WTC11 (cell line): ENCODE results near the gene GPR132. TPM values are rescaled to one million over a fixed set of nuclear protein-coding genes. Genes with fewer than 3 reads are reported as not detected.

Source experiments
- ATAC-seq: fragments of 200-7000 bp; cut with Tn5 transposase; 2 replicates; pipeline ENCODE4 v1.10.0; 2021; ENCODE audit warnings: mild to moderate bottlenecking, moderate library complexity
- CTCF ChIA-PET: fragments of 300-600 bp; sonication (Branson Sonifier 250); formaldehyde crosslinking; loops from one replicate; lab custom pipeline; 2021; ENCODE audit warnings: antibody characterized with exemption; lab: Charles Lee
- POLR2A ChIA-PET: fragments of 350-600 bp; sonication (Branson Sonifier 250); formaldehyde crosslinking; loops from one replicate; lab custom pipeline; 2021; ENCODE audit warnings: antibody characterized with exemption; lab: Charles Lee
- DNase-seq: peaks from one replicate; pipeline ENCODE4 v3.0.0; 2021; ENCODE audit warnings: low spot score
- H3K27ac Mint-ChIP-seq: 2 replicates; pipeline ENCODE4 v1.8.0; 2021; ENCODE audit warnings: mixed read lengths
- H3K27me3 Mint-ChIP-seq: 2 replicates; pipeline ENCODE4 v1.8.0; 2021; ENCODE audit warnings: low read depth, mild to moderate bottlenecking, moderate library complexity, mixed read lengths
- H3K36me3 Mint-ChIP-seq: 2 replicates; pipeline ENCODE4 v1.8.0; 2021; ENCODE audit warnings: mixed read lengths
- H3K4me1 Mint-ChIP-seq: 2 replicates; pipeline ENCODE4 v1.8.0; 2022; ENCODE audit warnings: mixed read lengths
- H3K4me3 Mint-ChIP-seq: 2 replicates; pipeline ENCODE4 v1.8.0; 2021; ENCODE audit warnings: mild to moderate bottlenecking, moderate library complexity, mixed read lengths
- H3K9me3 Mint-ChIP-seq: 2 replicates; pipeline ENCODE4 v1.8.0; 2021; ENCODE audit warnings: mixed read lengths
- CREB1 ChIP-seq: sonication (generic); formaldehyde crosslinking; IDR thresholded peaks from 2 replicates; pipeline ENCODE4 v1.8.0; 2023; ENCODE audit warnings: mild to moderate bottlenecking, missing genetic modification reagents
- ELF4 ChIP-seq: sonication (generic); formaldehyde crosslinking; IDR thresholded peaks from 2 replicates; pipeline ENCODE4 v1.8.1; 2022; ENCODE audit warnings: low read depth, mild to moderate bottlenecking, moderate library complexity, missing genetic modification reagents
- ESRRA ChIP-seq: sonication (generic); formaldehyde crosslinking; IDR thresholded peaks from 2 replicates; pipeline ENCODE4 v1.8.1; 2022; ENCODE audit warnings: mild to moderate bottlenecking, missing genetic modification reagents, borderline replicate concordance
- GABPB1 ChIP-seq: sonication (generic); formaldehyde crosslinking; IDR thresholded peaks from 2 replicates; pipeline ENCODE4 v1.8.1; 2023; ENCODE audit warnings: mild to moderate bottlenecking, missing genetic modification reagents
- KAT7 ChIP-seq: sonication (generic); formaldehyde crosslinking; IDR thresholded peaks from 2 replicates; pipeline ENCODE4 v1.8.1; 2023; ENCODE audit warnings: missing genetic modification reagents, mild to moderate bottlenecking, borderline replicate concordance
- SOX15 ChIP-seq: fragments of 250-450 bp; sonication (Bioruptor Pico); IDR thresholded peaks from 2 replicates; pipeline ENCODE4 v1.9.0; 2021; ENCODE audit warnings: mild to moderate bottlenecking
- TEAD4 ChIP-seq: sonication (generic); formaldehyde crosslinking; IDR thresholded peaks from 2 replicates; pipeline ENCODE4 v1.8.0; 2022; ENCODE audit warnings: mild to moderate bottlenecking, missing genetic modification reagents
- ZNF219 ChIP-seq: sonication (generic); formaldehyde crosslinking; IDR thresholded peaks from 2 replicates; pipeline ENCODE4 v1.8.0; 2023; ENCODE audit warnings: missing genetic modification reagents, mild to moderate bottlenecking, borderline replicate concordance
- ZNF423 ChIP-seq: fragments of 250-450 bp; sonication (Bioruptor Pico); IDR thresholded peaks from 2 replicates; pipeline ENCODE4 v2.1.2; 2022; ENCODE audit warnings: mild to moderate bottlenecking, moderate library complexity
- total RNA-seq: library from RNA; stranded (reverse); gene quantifications from 3 replicates; pipeline ENCODE4 v1.2.3, GENCODE V29; 2021
- TF ChIP-seq, protein P1 (sequence below): sonication (generic); formaldehyde crosslinking; IDR thresholded peaks from 2 replicates; pipeline ENCODE4 v1.8.1; 2022; ENCODE audit warnings: missing genetic modification reagents, borderline replicate concordance
- TF ChIP-seq, protein P2 (sequence below): sonication (generic); formaldehyde crosslinking; IDR thresholded peaks from 2 replicates; pipeline ENCODE4 v1.8.1; 2022; ENCODE audit warnings: mild to moderate bottlenecking, missing genetic modification reagents, moderate library complexity, borderline replicate concordance
- TF ChIP-seq, protein P3 (sequence below): sonication (generic); formaldehyde crosslinking; IDR thresholded peaks from 2 replicates; pipeline ENCODE4 v1.8.0; 2023; ENCODE audit warnings: missing genetic modification reagents
- TF ChIP-seq, protein P4 (sequence below): sonication (generic); formaldehyde crosslinking; IDR thresholded peaks from 2 replicates; pipeline ENCODE4 v1.8.1; 2022; ENCODE audit warnings: low read depth, missing genetic modification reagents, borderline replicate concordance
- TF ChIP-seq, protein P5 (sequence below): sonication (generic); formaldehyde crosslinking; IDR thresholded peaks from 2 replicates; pipeline ENCODE4 v1.8.1; 2023; ENCODE audit warnings: mild to moderate bottlenecking, missing genetic modification reagents, moderate library complexity
- TF ChIP-seq, protein P6 (sequence below): fragments of 250-450 bp; sonication (Bioruptor Pico); IDR thresholded peaks from 2 replicates; pipeline ENCODE4 v1.9.0; 2021; ENCODE audit warnings: mild to moderate bottlenecking, borderline replicate concordance

GPR132 gene
- total RNA-seq, 1 experiment from 2014 or later: 0.13 TPM

DNA sequence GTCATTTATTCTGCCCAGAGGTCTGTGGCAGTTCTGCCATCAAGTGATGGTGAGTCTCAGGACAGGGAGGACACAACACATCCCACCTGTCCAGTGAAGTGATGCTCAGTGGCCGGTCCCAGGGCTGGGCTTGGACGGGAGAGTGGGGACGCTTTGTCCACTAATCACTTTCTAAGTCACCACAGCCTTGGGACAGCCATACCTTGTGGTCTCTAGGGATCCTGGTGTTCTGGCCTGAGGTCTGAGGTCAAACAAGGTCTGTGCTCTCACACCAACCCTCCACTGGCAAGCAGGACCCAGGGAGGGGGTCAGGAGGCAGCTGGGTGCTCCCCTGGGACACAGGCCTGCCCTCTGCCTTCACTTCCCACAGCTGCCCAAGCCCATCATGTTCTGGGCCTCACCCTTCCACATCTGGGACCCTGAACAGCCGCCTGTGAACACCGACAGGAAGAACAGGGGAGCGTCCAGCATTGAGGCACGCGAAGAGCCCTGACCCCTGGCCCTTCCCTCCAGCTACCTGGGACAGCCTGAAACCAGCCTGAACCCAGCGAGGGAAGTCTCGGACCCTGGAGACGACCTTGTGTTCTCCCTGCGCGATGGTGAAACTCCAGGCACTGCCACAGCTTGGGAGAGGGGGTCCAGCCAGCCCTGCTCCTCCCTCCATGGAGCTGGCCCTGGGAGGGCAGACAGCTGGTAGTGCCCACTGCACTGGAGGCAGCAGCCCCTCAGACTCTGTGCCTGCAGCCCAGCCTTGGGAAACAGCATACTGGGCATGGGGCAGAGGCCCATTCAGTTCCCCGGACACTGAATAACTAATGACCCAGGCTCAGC lies 19.7 kb upstream of the GPR132 start:
- Mint-ChIP-seq H3K4me3 (no peak overlapping the region), H3K27ac (no peak overlapping the region), H3K36me3 (no peaks in the 10 kb centered on the region; the same call in 1 of the 2 replicates), H3K9me3 (peaks cover 6% of the 10 kb centered on the region), H3K27me3 (peaks cover 60% of the 10 kb centered on the region), H3K4me1 (peaks cover 6% of the 10 kb centered on the region; the same call in 1 of the 2 replicates)
- ChIA-PET CTCF (interaction anchor here (0.6 to 3.5 kb wide), 4 partner anchors 9 to 396 kb away, joined by 3 to 17 read pairs (median 3); partner anchors contain the start of gene JAG2), POLR2A (no interaction called here)
- ATAC-seq (no peak), DNase-seq (no peak)
- TF ChIP-seq, protein P1, sequence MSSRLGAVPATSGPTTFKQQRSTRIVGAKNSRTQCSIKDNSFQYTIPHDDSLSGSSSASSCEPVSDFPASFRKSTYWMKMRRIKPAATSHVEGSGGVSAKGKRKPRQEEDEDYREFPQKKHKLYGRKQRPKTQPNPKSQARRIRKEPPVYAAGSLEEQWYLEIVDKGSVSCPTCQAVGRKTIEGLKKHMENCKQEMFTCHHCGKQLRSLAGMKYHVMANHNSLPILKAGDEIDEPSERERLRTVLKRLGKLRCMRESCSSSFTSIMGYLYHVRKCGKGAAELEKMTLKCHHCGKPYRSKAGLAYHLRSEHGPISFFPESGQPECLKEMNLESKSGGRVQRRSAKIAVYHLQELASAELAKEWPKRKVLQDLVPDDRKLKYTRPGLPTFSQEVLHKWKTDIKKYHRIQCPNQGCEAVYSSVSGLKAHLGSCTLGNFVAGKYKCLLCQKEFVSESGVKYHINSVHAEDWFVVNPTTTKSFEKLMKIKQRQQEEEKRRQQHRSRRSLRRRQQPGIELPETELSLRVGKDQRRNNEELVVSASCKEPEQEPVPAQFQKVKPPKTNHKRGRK (CRISPR knock-in tag): no peak
- no peak for TF ChIP-seq GABPB1 (CRISPR knock-in tag)
- TF ChIP-seq SOX15 (CRISPR knock-in tag): no peak
- TF ChIP-seq, protein P2, sequence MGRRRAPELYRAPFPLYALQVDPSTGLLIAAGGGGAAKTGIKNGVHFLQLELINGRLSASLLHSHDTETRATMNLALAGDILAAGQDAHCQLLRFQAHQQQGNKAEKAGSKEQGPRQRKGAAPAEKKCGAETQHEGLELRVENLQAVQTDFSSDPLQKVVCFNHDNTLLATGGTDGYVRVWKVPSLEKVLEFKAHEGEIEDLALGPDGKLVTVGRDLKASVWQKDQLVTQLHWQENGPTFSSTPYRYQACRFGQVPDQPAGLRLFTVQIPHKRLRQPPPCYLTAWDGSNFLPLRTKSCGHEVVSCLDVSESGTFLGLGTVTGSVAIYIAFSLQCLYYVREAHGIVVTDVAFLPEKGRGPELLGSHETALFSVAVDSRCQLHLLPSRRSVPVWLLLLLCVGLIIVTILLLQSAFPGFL: no peak
- TF ChIP-seq, protein P3, sequence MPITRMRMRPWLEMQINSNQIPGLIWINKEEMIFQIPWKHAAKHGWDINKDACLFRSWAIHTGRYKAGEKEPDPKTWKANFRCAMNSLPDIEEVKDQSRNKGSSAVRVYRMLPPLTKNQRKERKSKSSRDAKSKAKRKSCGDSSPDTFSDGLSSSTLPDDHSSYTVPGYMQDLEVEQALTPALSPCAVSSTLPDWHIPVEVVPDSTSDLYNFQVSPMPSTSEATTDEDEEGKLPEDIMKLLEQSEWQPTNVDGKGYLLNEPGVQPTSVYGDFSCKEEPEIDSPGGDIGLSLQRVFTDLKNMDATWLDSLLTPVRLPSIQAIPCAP (CRISPR knock-in tag): no peak
- no peak for TF ChIP-seq TEAD4
- TF ChIP-seq ESRRA (CRISPR knock-in tag): no peak
- no peak for TF ChIP-seq ELF4
- no peak for TF ChIP-seq KAT7 (CRISPR knock-in tag)
- TF ChIP-seq ZNF219: no peak
- TF ChIP-seq, protein P4, sequence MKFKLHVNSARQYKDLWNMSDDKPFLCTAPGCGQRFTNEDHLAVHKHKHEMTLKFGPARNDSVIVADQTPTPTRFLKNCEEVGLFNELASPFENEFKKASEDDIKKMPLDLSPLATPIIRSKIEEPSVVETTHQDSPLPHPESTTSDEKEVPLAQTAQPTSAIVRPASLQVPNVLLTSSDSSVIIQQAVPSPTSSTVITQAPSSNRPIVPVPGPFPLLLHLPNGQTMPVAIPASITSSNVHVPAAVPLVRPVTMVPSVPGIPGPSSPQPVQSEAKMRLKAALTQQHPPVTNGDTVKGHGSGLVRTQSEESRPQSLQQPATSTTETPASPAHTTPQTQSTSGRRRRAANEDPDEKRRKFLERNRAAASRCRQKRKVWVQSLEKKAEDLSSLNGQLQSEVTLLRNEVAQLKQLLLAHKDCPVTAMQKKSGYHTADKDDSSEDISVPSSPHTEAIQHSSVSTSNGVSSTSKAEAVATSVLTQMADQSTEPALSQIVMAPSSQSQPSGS (CRISPR knock-in tag): no peak
- TF ChIP-seq CREB1 (CRISPR knock-in tag): no peak
- TF ChIP-seq, protein P5, sequence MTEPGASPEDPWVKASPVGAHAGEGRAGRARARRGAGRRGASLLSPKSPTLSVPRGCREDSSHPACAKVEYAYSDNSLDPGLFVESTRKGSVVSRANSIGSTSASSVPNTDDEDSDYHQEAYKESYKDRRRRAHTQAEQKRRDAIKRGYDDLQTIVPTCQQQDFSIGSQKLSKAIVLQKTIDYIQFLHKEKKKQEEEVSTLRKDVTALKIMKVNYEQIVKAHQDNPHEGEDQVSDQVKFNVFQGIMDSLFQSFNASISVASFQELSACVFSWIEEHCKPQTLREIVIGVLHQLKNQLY (CRISPR knock-in tag): no peak
- TF ChIP-seq ZNF423 (CRISPR knock-in tag): no peak

DNA sequence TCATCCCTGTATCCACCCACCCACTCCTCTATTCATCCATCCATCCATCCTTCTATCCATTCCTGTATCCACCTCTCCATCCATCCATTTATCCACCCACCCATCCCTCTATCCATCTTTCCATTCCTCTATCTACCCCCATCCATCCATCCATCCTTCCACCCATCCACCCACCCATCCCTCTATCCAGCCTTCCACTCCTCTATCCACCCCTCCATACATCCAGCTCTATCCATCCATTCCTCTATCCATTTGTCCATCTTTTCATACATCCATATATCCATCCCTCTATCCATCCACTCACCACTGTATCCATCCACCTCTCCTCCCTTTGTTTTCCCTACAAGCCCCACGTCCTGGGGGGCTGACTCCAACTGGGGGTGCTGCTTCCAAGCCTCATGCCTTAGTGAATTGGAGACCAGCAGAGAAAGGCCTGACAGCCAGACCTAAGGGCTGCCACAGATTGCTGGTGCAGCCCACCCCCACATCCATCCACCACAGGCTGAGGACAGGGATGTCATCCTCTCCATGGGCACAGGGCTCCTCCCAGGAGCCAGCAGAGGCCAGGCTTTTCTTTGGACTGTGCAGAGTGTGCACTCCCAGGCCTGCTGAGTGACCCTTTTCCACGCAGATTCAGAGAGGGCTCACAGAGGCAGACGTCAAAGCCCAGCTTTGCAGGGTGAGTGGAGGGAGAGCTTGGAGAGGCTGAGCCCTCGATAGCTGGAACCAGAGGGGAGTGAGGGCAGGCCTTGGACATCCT lies 18.9 kb upstream of the GPR132 start:
- Mint-ChIP-seq H3K9me3 (peaks cover 7% of the 10 kb centered on the region), H3K36me3 (no peaks in the 10 kb centered on the region; the same call in 1 of the 2 replicates), H3K27me3 (peaks cover 57% of the 10 kb centered on the region), H3K4me1 (peaks cover 6% of the 10 kb centered on the region; the same call in 1 of the 2 replicates), H3K27ac (no peak overlapping the region), H3K4me3 (no peak overlapping the region)
- DNase-seq (no peak), ATAC-seq (no peak)
- CTCF ChIA-PET: interaction anchor here (0.6 to 0.9 kb wide), 2 partner anchors 8 to 397 kb away, joined by 3 read pairs; no protein-coding TSS in a partner anchor
- TF ChIP-seq, protein P6, sequence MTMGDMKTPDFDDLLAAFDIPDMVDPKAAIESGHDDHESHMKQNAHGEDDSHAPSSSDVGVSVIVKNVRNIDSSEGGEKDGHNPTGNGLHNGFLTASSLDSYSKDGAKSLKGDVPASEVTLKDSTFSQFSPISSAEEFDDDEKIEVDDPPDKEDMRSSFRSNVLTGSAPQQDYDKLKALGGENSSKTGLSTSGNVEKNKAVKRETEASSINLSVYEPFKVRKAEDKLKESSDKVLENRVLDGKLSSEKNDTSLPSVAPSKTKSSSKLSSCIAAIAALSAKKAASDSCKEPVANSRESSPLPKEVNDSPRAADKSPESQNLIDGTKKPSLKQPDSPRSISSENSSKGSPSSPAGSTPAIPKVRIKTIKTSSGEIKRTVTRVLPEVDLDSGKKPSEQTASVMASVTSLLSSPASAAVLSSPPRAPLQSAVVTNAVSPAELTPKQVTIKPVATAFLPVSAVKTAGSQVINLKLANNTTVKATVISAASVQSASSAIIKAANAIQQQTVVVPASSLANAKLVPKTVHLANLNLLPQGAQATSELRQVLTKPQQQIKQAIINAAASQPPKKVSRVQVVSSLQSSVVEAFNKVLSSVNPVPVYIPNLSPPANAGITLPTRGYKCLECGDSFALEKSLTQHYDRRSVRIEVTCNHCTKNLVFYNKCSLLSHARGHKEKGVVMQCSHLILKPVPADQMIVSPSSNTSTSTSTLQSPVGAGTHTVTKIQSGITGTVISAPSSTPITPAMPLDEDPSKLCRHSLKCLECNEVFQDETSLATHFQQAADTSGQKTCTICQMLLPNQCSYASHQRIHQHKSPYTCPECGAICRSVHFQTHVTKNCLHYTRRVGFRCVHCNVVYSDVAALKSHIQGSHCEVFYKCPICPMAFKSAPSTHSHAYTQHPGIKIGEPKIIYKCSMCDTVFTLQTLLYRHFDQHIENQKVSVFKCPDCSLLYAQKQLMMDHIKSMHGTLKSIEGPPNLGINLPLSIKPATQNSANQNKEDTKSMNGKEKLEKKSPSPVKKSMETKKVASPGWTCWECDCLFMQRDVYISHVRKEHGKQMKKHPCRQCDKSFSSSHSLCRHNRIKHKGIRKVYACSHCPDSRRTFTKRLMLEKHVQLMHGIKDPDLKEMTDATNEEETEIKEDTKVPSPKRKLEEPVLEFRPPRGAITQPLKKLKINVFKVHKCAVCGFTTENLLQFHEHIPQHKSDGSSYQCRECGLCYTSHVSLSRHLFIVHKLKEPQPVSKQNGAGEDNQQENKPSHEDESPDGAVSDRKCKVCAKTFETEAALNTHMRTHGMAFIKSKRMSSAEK (CRISPR knock-in tag): no peak
- TF ChIP-seq GABPB1 (CRISPR knock-in tag): no peak
- POLR2A ChIA-PET: no interaction called here
